NCI-H774 (cell line): ENCODE results near the gene PAF1.
A peak's percentile ranks its signal among the peaks of the same experiment; 100 is the strongest.

ENCODE experiments used
- DNase-seq: peaks from one replicate; lab custom pipeline; 2025; lab: John Stamatoyannopoulos, UW

The PAF1 gene

GRCh38 chr19:39390751-39391437 lies at the start of gene PAF1, which contains the start of gene MED29:
Gene PAF1, minus strand, starts transcription at chr19:39391106. Its CDS starts 242 bp downstream, at chr19:39390864.
Gene MED29, plus strand, starts transcription at chr19:39391378. Its CDS starts 45 bp downstream, at chr19:39391423.
- peak; percentile 99 for DNase-seq

- no peak for DNase-seq
Measured at GRCh38 chr19:39438270-39438934, 47.5 kb upstream of the PAF1 start.

GRCh38 chr19:39436350-39436716 lies 45.4 kb upstream of the PAF1 start:
- DNase-seq = no peak

GRCh38 chr19:39435499-39436349 lies 44.8 kb upstream of the PAF1 start, which contains the start of gene RPS16:
Gene RPS16, minus strand, starts transcription at chr19:39435949. Its CDS starts 54 bp downstream, at chr19:39435895.
- peak; percentile 97 for DNase-seq

GRCh38 chr19:39434123-39435076 lies 43.5 kb upstream of the PAF1 start:
- DNase-seq = no peak

- DNase-seq = no peak
Measured at GRCh38 chr19:39433480-39434079, 42.7 kb upstream of the PAF1 start.

- DNase-seq = no peak
Measured at GRCh38 chr19:39432677-39433025, 41.7 kb upstream of the PAF1 start.

GRCh38 chr19:39430675-39431593 lies 40.0 kb upstream of the PAF1 start:
- DNase-seq = no peak

GRCh38 chr19:39428283-39429112 lies 37.6 kb upstream of the PAF1 start:
- no peak for DNase-seq

- no peak for DNase-seq
Measured at GRCh38 chr19:39427707-39428106, 36.8 kb upstream of the PAF1 start.

- no peak for DNase-seq
Measured at GRCh38 chr19:39426170-39426569, 35.3 kb upstream of the PAF1 start.

GRCh38 chr19:39425744-39426143 lies 34.8 kb upstream of the PAF1 start:
- no peak for DNase-seq

GRCh38 chr19:39424934-39425333 lies 34.0 kb upstream of the PAF1 start:
- DNase-seq = no peak

- DNase-seq = no peak
Measured at GRCh38 chr19:39423258-39424086, 32.6 kb upstream of the PAF1 start.

GRCh38 chr19:39422020-39422419 lies 31.1 kb upstream of the PAF1 start:
- no peak for DNase-seq

- no peak for DNase-seq
Measured at GRCh38 chr19:39420769-39421168, 29.9 kb upstream of the PAF1 start.

- no peak for DNase-seq
Measured at GRCh38 chr19:39419003-39419402, 28.1 kb upstream of the PAF1 start.
